Right hindlimb (tissue), 1 donor: Measurements from ENCODE around the gene CMPK1.
"Not testable (repeated sequence)": the region's sequence is repeated elsewhere in the genome, so short reads cannot be mapped to it uniquely, and the experiment has no call there.

Experiments
- DNase-seq: peaks from one replicate; pipeline ENCODE4 v3.0.0-alpha.2; 2018

The CMPK1 gene

GRCh38 chr1:47333578-47333921, at the start of gene CMPK1:
TSS of gene CMPK1 (plus strand) at chr1:47333790. CDS start at chr1:47333946, 156 bp downstream.
- peak; percentile 89 for DNase-seq

GRCh38 chr1:47288116-47288515, 45.5 kb upstream of the CMPK1 start:
- not testable (repeated sequence) for DNase-seq

- DNase-seq, result not testable (repeated sequence)
These were observed 38.7 kb upstream of the CMPK1 start for GRCh38 chr1:47294863-47295262.

- no peak for DNase-seq
These were observed 38.0 kb upstream of the CMPK1 start for GRCh38 chr1:47295579-47295978.

- DNase-seq, result no peak
These were observed 35.4 kb upstream of the CMPK1 start for GRCh38 chr1:47298025-47298699.

- no peak for DNase-seq
These were observed 31.1 kb upstream of the CMPK1 start for GRCh38 chr1:47302472-47302871.

- DNase-seq, result no peak
These were observed 24.2 kb upstream of the CMPK1 start for GRCh38 chr1:47309427-47309826.

GRCh38 chr1:47313915-47314664, 19.5 kb upstream of the CMPK1 start, which contains the start of gene STIL:
TSS of gene STIL (minus strand) at chr1:47314147. CDS start at chr1:47310319, 3,828 bp downstream.
- DNase-seq, result peak; percentile 99

- DNase-seq, result no peak
These were observed 15.7 kb upstream of the CMPK1 start for GRCh38 chr1:47317841-47318240.

- not testable (repeated sequence) for DNase-seq
These were observed 13.6 kb upstream of the CMPK1 start for GRCh38 chr1:47319968-47320367.

- no peak for DNase-seq
These were observed 10.0 kb upstream of the CMPK1 start for GRCh38 chr1:47323599-47324031.

- DNase-seq, result no peak
These were observed 8.9 kb upstream of the CMPK1 start for GRCh38 chr1:47324682-47325081.

- DNase-seq, result no peak
These were observed 8.1 kb upstream of the CMPK1 start for GRCh38 chr1:47325528-47325927.

GRCh38 chr1:47326271-47326670, 7.3 kb upstream of the CMPK1 start:
- no peak for DNase-seq

GRCh38 chr1:47328992-47329391, 4.6 kb upstream of the CMPK1 start:
- DNase-seq, result no peak

- no peak for DNase-seq
These were observed 3.4 kb upstream of the CMPK1 start for GRCh38 chr1:47330212-47330611.

GRCh38 chr1:47331875-47332274, 1.7 kb upstream of the CMPK1 start:
- DNase-seq, result no peak

- no peak for DNase-seq
These were observed 612 bp upstream of the CMPK1 start for GRCh38 chr1:47332779-47333577.

- DNase-seq, result peak; percentile 84
These were observed 553 bp downstream of the CMPK1 start for GRCh38 chr1:47333922-47334764.

- DNase-seq, result no peak
These were observed 1.3 kb downstream of the CMPK1 start for GRCh38 chr1:47334765-47335435.

GRCh38 chr1:47337350-47337749, 3.8 kb downstream of the CMPK1 start:
- no peak for DNase-seq
